K562 (cell line): ENCODE data around the gene RERE. TPM values are rescaled to one million over a fixed set of nuclear protein-coding genes. Genes with fewer than 3 reads are reported as not detected.

Experiments used
- ATAC-seq: fragments of 200-7000 bp; cut with Tn5 transposase; 3 replicates; pipeline ENCODE4 v1.9.1; 2020; ENCODE audit warnings: moderate library complexity
- BruUV-seq: library from RNA; stranded (reverse); fragments of 400-500 nt; replicated peaks from 2 replicates; lab custom pipeline; 2021; lab: Mats Ljungman, UMichigan
- CTCF ChIA-PET: fragments of 300-600 bp; formaldehyde crosslinking; extraction: SDS; loops from one replicate; lab custom pipeline; 2021; ENCODE audit warnings: low intra/inter-chr PET ratio; lab: Yijun Ruan, JAX
- POLR2A ChIA-PET: fragments of 300-600, 350-650 bp; sonication (Branson Sonifier 250); formaldehyde crosslinking; extraction: SDS; loops from one replicate; lab custom pipeline; 2021; ENCODE audit warnings: antibody characterized with exemption, inconsistent platforms; lab: Yijun Ruan, JAX
- DNase-seq, 4 experiments: peaks; one replicate each; pipeline versions ENCODE4 v3.0.0 to v3.0.0-alpha.2; 2011 to 2018; ENCODE audit warnings: low spot score in 3 of 4, mixed read lengths in 3 of 4; ENCODE audit errors: extremely low read depth in 1 of 4
- FAIRE-seq: peaks from 2 replicates; lab custom pipeline; 2011; peaks lifted over from hg19 to GRCh38; lab: Jason Lieb, UNC
- H2AFZ ChIP-seq: 2 replicates; pipeline ENCODE4 v1.6.0; 2011; ENCODE audit warnings: low read depth, low read length, control low read depth, inconsistent platforms
- H3K27ac ChIP-seq: fragments of 200-600 bp; 3 replicates; pipeline ENCODE4 v1.8.0; 2011; ENCODE audit warnings: low read depth, mild to moderate bottlenecking, control low read depth, inconsistent platforms, low read length, moderate library complexity, mixed read lengths; ENCODE audit errors: extremely low read depth
- H3K27me3 ChIP-seq, 2 experiments: fragments of 300-600 bp in 1 of 2; 2 replicates in 1 of 2; 3 replicates in 1 of 2; pipeline versions ENCODE4 v1.6.0 to v1.8.0; 2011; ENCODE audit warnings: inconsistent platforms in 2 of 2, low read length in 2 of 2, mild to moderate bottlenecking in 1 of 2, mixed read lengths in 1 of 2, moderate library complexity in 1 of 2; ENCODE audit not compliant: control insufficient read depth in 2 of 2, insufficient read depth in 2 of 2
- H3K36me3 ChIP-seq: fragments of 300-600 bp; 3 replicates; pipeline ENCODE4 v1.8.0; 2011; ENCODE audit warnings: mild to moderate bottlenecking, low read length, inconsistent platforms; ENCODE audit not compliant: control insufficient read depth, insufficient read depth
- H3K4me1 ChIP-seq, 2 experiments: fragments of 200-600 bp in 1 of 2; replicated peaks in 1 of 2; 2 replicates in 1 of 2; 3 replicates in 1 of 2; pipeline versions ENCODE4 v1.5.1 to v1.8.0; 2011; ENCODE audit warnings: inconsistent platforms in 2 of 2, low read length in 2 of 2, mild to moderate bottlenecking in 1 of 2, mixed read lengths in 1 of 2, moderate library complexity in 1 of 2; ENCODE audit not compliant: control insufficient read depth in 2 of 2, insufficient read depth in 2 of 2
- H3K4me2 ChIP-seq: 2 replicates; pipeline ENCODE4 v1.6.1; 2011; ENCODE audit warnings: low read length, control low read depth, inconsistent platforms, mixed read lengths; ENCODE audit not compliant: insufficient read depth
- H3K4me3 ChIP-seq: fragments of 200-600 bp; sonication (generic), shearing (Covaris generic); 2 replicates; pipeline ENCODE4 v1.5.1; 2016; ENCODE audit warnings: control low read depth, inconsistent platforms
- H3K79me2 ChIP-seq: fragments of 200-600 bp; 3 replicates; pipeline ENCODE4 v1.8.0; 2011; ENCODE audit warnings: low read length, inconsistent platforms; ENCODE audit not compliant: control insufficient read depth, insufficient read depth
- H3K9ac ChIP-seq, 2 experiments: 2 replicates each; pipeline versions ENCODE4 v1.6.0 to v1.6.1; 2011; ENCODE audit warnings: low read depth in 2 of 2, low read length in 2 of 2, control low read depth in 1 of 2, inconsistent platforms in 1 of 2, mild to moderate bottlenecking in 1 of 2, mixed read lengths in 1 of 2; ENCODE audit not compliant: insufficient read depth in 1 of 2
- H3K9me1 ChIP-seq: one replicate; pipeline ENCODE4 v1.6.0; 2011; ENCODE audit warnings: inconsistent platforms, mild to moderate bottlenecking, low read length, moderate library complexity; ENCODE audit not compliant: control insufficient read depth, insufficient read depth
- H3K9me3 ChIP-seq: replicated peaks from 2 replicates; pipeline ENCODE4 v1.5.1; 2011; ENCODE audit warnings: low read depth, low read length, inconsistent platforms; ENCODE audit not compliant: control insufficient read depth, insufficient read depth
- H4K20me1 ChIP-seq: replicated peaks from 2 replicates; pipeline ENCODE4 v1.6.1; 2011; ENCODE audit warnings: low read length, inconsistent platforms, mixed read lengths; ENCODE audit not compliant: control insufficient read depth, insufficient read depth
- CBFA2T2 ChIP-seq: fragments of 450-650 bp; conservative IDR thresholded peaks from 2 replicates; pipeline ENCODE4 v1.6.1; 2017; ENCODE audit warnings: mild to moderate bottlenecking
- E2F3 ChIP-seq: fragments of 250-450 bp; sonication (Bioruptor Pico); IDR thresholded peaks from 2 replicates; pipeline ENCODE4 v1.4.0; 2020; ENCODE audit warnings: mild to moderate bottlenecking
- SMARCA5 ChIP-seq: fragments of 450-650 bp; IDR thresholded peaks from 2 replicates; pipeline ENCODE4 v1.6.1; 2016
- SNRNP70 ChIP-seq: fragments of 200-400 bp; formaldehyde crosslinking; optimal IDR thresholded peaks from 2 replicates; pipeline ENCODE3; 2017; ENCODE audit warnings: low read depth, low read length
- WGBS: fragments of 100-300 bp; shearing (Covaris generic); methylation state at CpG from one replicate; pipeline ENCODE4 v1.1.6; 2016; ENCODE audit warnings: low coverage, mixed read lengths; ENCODE audit not compliant: insufficient coverage; ENCODE audit errors: missing lambda C conversion rate; 5-methylcytosine and 5-hydroxymethylcytosine counted together
- in situ Hi-C: fragments of 300-500 bp; cut with MboI; formaldehyde crosslinking; loops from 4 replicates; pipeline ENCODE4 v1.15.0; 2018; ENCODE audit warnings: inconsistent platforms, mixed read lengths
- intact Hi-C: fragments of 100-400 bp; cut with micrococcal nuclease; formaldehyde crosslinking; loops from 2 replicates; pipeline ENCODE4 v1.14.2; 2022
- polyA plus RNA-seq, 8 experiments: library from polyadenylated mRNA; depleted of rRNA in 4 of 8; stranded (reverse) in 5 of 8; unstranded in 3 of 8; fragments of >200 nt; fragmentation: Nextera tagmentation in 2 of 8; fragmentation: Illumina TruSeq in 1 of 8; extraction: Ambion mirVana in 2 of 8; extraction: Trizol in 1 of 8; gene quantifications; 2 replicates each; pipeline versions ENCODE4 v1.2.1 to v1.2.3, GENCODE V29; 2011 to 2014; ENCODE audit warnings: inconsistent platforms in 1 of 8, missing spikeins in 1 of 8
- total RNA-seq, 7 experiments: library from RNA; depleted of rRNA in 6 of 7; stranded (reverse); fragments of >200 nt in 6 of 7; fragmentation: Illumina TruSeq in 2 of 7; extraction: Trizol in 2 of 7; gene quantifications; 2 replicates each; pipeline versions ENCODE4 v1.2.1 to v1.2.3, GENCODE V29; 2011 to 2021; ENCODE audit warnings: low replicate concordance in 1 of 7
- TF ChIP-seq, protein P1 (sequence below): sonication (generic); IDR thresholded peaks from 2 replicates; pipeline ENCODE4 v1.6.1; 2016
- TF ChIP-seq, protein P2 (sequence below): fragments of 250-450 bp; sonication (Bioruptor Pico); IDR thresholded peaks from 2 replicates; pipeline ENCODE4 v1.4.0; 2020; ENCODE audit warnings: mild to moderate bottlenecking, moderate library complexity, borderline replicate concordance
- TF ChIP-seq, protein P3 (sequence below): sonication (generic); formaldehyde crosslinking; IDR thresholded peaks from 2 replicates; pipeline ENCODE4 v1.8.1; 2023; ENCODE audit warnings: mild to moderate bottlenecking, missing genetic modification reagents
- TF ChIP-seq, protein P4 (sequence below): fragments of 450-650 bp; IDR thresholded peaks from 2 replicates; pipeline ENCODE4 v1.6.1; 2018; ENCODE audit warnings: mild to moderate bottlenecking, low read depth; ENCODE audit not compliant: partially characterized antibody
- TF ChIP-seq, protein P5 (sequence below): fragments of 250-450 bp; sonication (Bioruptor Pico); IDR thresholded peaks from 2 replicates; pipeline ENCODE4 v1.5.0; 2020; ENCODE audit warnings: mild to moderate bottlenecking

RERE gene
- total and polyA plus RNA-seq, 9 of the 15 experiments (the other 6 are each of a cell fraction or from before 2014, with no cell fraction given) = 3.0 to 51.5 (median 13.4) TPM

DNA sequence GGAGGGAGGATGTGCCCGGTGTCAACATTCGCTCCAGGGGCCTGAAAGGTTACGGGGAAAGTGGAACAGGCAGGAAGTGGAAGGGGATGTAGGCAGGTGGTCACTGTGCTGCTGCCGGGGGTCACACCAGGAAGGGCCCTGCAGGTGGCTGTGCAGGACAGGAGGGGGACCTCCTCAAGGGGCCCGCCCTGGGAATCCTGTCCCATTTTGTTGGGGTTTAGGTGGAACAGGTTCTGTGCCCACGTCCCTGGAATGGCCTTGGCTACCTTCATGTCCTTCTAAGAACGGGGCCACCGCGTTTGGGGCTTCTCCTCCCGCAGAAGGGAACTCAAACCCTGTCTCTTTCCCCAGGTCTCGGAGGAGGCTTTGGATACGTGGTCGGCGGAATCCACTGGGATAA is 487.6 kb downstream of the RERE start (continued):
- TF ChIP-seq CBFA2T2 (no peak), SMARCA5 (no peak)
- TF ChIP-seq, protein P1, sequence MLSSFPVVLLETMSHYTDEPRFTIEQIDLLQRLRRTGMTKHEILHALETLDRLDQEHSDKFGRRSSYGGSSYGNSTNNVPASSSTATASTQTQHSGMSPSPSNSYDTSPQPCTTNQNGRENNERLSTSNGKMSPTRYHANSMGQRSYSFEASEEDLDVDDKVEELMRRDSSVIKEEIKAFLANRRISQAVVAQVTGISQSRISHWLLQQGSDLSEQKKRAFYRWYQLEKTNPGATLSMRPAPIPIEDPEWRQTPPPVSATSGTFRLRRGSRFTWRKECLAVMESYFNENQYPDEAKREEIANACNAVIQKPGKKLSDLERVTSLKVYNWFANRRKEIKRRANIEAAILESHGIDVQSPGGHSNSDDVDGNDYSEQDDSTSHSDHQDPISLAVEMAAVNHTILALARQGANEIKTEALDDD = no peak

DNA sequence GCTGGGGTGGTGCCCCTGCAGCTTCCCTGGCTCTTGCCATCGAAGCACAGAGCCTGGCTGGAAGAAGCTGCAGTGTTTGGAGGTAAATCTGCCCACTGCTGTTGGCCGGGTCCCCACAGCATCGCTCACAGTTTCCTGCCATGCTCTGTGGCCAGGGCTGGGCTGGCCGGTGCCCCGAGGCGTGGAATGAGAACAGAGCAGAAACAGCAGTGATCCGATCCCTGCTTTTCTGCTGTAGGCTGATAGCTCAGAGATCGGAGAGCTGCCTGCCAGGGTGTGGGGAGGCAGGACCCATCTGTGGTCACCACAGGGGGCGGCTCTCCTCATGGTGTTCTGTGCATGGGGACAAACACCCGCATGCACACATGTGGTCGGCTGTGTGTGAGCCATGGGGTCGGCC is 488.0 kb downstream of the RERE start:
- TF ChIP-seq, protein P2, sequence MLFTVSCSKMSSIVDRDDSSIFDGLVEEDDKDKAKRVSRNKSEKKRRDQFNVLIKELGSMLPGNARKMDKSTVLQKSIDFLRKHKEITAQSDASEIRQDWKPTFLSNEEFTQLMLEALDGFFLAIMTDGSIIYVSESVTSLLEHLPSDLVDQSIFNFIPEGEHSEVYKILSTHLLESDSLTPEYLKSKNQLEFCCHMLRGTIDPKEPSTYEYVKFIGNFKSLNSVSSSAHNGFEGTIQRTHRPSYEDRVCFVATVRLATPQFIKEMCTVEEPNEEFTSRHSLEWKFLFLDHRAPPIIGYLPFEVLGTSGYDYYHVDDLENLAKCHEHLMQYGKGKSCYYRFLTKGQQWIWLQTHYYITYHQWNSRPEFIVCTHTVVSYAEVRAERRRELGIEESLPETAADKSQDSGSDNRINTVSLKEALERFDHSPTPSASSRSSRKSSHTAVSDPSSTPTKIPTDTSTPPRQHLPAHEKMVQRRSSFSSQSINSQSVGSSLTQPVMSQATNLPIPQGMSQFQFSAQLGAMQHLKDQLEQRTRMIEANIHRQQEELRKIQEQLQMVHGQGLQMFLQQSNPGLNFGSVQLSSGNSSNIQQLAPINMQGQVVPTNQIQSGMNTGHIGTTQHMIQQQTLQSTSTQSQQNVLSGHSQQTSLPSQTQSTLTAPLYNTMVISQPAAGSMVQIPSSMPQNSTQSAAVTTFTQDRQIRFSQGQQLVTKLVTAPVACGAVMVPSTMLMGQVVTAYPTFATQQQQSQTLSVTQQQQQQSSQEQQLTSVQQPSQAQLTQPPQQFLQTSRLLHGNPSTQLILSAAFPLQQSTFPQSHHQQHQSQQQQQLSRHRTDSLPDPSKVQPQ (CRISPR knock-in tag) = no peak
- TF ChIP-seq, protein P3, sequence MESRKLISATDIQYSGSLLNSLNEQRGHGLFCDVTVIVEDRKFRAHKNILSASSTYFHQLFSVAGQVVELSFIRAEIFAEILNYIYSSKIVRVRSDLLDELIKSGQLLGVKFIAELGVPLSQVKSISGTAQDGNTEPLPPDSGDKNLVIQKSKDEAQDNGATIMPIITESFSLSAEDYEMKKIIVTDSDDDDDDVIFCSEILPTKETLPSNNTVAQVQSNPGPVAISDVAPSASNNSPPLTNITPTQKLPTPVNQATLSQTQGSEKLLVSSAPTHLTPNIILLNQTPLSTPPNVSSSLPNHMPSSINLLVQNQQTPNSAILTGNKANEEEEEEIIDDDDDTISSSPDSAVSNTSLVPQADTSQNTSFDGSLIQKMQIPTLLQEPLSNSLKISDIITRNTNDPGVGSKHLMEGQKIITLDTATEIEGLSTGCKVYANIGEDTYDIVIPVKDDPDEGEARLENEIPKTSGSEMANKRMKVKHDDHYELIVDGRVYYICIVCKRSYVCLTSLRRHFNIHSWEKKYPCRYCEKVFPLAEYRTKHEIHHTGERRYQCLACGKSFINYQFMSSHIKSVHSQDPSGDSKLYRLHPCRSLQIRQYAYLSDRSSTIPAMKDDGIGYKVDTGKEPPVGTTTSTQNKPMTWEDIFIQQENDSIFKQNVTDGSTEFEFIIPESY (CRISPR knock-in tag) = no peak
- TF ChIP-seq, protein P4, sequence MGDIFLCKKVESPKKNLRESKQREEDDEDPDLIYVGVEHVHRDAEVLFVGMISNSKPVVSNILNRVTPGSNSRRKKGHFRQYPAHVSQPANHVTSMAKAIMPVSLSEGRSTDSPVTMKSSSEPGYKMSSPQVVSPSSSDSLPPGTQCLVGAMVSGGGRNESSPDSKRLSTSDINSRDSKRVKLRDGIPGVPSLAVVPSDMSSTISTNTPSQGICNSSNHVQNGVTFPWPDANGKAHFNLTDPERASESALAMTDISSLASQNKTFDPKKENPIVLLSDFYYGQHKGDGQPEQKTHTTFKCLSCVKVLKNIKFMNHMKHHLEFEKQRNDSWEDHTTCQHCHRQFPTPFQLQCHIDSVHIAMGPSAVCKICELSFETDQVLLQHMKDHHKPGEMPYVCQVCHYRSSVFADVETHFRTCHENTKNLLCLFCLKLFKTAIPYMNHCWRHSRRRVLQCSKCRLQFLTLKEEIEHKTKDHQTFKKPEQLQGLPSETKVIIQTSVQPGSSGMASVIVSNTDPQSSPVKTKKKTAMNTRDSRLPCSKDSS = no peak
- TF ChIP-seq SNRNP70 (no peak), E2F3 (CRISPR knock-in tag) (no peak)
- TF ChIP-seq, protein P5, sequence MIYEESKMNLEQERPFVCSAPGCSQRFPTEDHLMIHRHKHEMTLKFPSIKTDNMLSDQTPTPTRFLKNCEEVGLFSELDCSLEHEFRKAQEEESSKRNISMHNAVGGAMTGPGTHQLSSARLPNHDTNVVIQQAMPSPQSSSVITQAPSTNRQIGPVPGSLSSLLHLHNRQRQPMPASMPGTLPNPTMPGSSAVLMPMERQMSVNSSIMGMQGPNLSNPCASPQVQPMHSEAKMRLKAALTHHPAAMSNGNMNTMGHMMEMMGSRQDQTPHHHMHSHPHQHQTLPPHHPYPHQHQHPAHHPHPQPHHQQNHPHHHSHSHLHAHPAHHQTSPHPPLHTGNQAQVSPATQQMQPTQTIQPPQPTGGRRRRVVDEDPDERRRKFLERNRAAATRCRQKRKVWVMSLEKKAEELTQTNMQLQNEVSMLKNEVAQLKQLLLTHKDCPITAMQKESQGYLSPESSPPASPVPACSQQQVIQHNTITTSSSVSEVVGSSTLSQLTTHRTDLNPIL (CRISPR knock-in tag) = no peak
- TF ChIP-seq, all 486 proteins: peak for 0
- ChIA-PET CTCF (no interaction called here), POLR2A (interaction anchor here (0.6 kb wide), 1 partner anchor 8 kb away, joined by 4 read pairs; no protein-coding TSS in a partner anchor)
- in situ Hi-C loops (no loop called here), intact Hi-C loops (no loop called here)
- Histone ChIP-seq H3K4me2 (no peak overlapping the region), H3K27me3 (peaks cover 68 to 94% of the 10 kb centered on the region in 2 experiments), H3K79me2 (no peaks in the 10 kb centered on the region), H3K36me3 (no peaks in the 10 kb centered on the region), H2AFZ (no peak overlapping the region), H3K9ac (no peak overlapping the region), H3K27ac (no peak overlapping the region), H4K20me1 (peaks cover 8% of the 10 kb centered on the region), H3K9me3 (no peaks in the 10 kb centered on the region), H3K4me3 (no peak overlapping the region), H3K4me1 (peaks cover 0 to 21% of the 10 kb centered on the region in 2 experiments; a peak in 1 of 5 replicates), H3K9me1 (no peaks in the 10 kb centered on the region)
- 2% methylated on average over 12 of the region's 12 CpGs for WGBS
- no TSS peak for BruUV-seq
- DNase-seq = no peak
- peak; percentile 31 for ATAC-seq
- no peak for FAIRE-seq
